ENCODE data around the gene GSN.

GSN gene

DNA sequence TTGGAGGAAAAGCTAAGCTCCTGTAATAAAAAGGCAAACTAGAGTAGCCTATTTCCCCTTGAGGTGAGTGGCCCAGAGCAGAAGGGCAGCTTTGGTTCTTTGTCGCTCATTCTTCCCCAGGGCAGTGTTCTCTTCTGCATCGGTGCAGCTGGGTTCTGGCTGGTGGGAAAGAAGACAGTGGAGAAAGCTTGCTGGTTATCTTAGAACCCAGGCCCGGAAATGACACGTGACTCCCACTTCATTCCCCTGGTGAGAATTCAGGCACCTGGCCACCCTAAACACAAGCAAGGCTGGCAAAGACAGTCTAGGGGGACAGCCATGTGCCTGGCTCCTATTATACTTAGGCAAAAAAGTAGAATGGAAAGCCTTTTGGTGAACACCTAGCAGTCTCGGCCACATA is 32.5 kb upstream of the GSN start:
- TF ChIP-seq, protein P1, sequence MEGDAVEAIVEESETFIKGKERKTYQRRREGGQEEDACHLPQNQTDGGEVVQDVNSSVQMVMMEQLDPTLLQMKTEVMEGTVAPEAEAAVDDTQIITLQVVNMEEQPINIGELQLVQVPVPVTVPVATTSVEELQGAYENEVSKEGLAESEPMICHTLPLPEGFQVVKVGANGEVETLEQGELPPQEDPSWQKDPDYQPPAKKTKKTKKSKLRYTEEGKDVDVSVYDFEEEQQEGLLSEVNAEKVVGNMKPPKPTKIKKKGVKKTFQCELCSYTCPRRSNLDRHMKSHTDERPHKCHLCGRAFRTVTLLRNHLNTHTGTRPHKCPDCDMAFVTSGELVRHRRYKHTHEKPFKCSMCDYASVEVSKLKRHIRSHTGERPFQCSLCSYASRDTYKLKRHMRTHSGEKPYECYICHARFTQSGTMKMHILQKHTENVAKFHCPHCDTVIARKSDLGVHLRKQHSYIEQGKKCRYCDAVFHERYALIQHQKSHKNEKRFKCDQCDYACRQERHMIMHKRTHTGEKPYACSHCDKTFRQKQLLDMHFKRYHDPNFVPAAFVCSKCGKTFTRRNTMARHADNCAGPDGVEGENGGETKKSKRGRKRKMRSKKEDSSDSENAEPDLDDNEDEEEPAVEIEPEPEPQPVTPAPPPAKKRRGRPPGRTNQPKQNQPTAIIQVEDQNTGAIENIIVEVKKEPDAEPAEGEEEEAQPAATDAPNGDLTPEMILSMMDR (IDR thresholded peaks at IDR 0.05; ENCODE audit: extremely low read depth, missing control alignments): no peak
- no peak for DNase-seq (ENCODE audit: low spot score)

DNA sequence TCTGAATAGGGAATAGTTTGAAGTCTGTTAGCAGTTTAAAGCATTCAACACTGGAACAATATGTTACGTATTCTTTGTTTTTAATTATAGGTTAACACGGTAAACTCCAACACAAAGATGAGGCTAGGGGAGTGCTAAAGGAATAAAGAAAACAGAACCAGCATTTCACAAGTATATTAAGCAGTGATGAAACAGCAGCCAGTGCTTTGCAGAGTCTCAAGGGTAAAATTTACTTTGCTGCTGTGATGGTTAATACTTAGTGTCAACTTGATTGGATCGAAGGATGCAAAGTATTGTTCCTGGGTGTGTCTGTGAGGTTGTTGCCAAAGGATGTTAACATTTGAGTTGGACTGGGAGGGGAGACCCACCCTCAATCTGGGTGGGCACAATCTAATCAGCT is 30.0 kb upstream of the GSN start:
- no peak for DNase-seq (ENCODE audit: low spot score)
- TF ChIP-seq, protein P1 (IDR thresholded peaks at IDR 0.05; ENCODE audit: extremely low read depth, missing control alignments): no peak

DNA sequence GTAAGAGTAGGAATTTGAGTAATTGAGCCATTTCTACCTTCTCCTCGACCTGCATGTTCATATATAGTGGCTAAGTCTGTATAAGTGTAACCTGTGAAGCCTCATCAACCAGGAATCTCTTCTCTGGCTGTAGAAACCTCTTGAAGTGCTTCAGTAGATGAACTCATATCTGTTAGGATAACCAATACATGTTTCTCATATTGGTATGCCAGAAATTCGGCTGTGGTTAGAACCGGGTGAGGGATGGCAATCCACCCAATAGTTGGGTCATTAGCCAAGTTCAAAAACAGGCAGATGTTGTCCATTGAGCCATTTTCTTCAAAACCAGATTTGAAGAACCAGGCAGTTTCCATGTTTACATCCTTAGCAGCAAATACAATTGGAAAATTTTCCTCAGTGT is 28.9 kb upstream of the GSN start:
- no peak for DNase-seq (ENCODE audit: low spot score)

DNA sequence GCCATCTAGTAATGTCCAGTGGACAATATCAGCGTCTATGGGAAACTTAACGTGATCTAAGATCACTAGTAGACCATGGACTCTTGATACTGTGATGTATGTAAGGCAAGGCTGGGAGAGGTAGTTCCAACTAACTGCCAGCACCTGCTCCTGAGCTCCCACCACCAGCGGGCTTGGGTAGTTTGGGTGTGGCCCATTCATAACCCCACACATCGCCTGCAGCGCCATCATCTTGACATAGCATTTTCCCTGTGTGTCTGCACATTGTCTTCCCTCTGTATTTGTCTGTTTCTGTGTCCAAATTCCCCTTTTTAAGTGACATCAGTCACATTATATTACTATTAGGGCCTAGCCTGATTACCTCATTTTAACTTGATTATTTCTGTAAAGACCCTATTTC is 28.1 kb upstream of the GSN start:
- no peak for DNase-seq (ENCODE audit: low spot score)
- TF ChIP-seq, protein P1 (IDR thresholded peaks at IDR 0.05; ENCODE audit: extremely low read depth, missing control alignments): no peak

More for the DNA sequence above, 28.9 kb upstream of the GSN start:
- TF ChIP-seq, protein P1 (IDR thresholded peaks at IDR 0.05; ENCODE audit: extremely low read depth, missing control alignments): no peak

DNA sequence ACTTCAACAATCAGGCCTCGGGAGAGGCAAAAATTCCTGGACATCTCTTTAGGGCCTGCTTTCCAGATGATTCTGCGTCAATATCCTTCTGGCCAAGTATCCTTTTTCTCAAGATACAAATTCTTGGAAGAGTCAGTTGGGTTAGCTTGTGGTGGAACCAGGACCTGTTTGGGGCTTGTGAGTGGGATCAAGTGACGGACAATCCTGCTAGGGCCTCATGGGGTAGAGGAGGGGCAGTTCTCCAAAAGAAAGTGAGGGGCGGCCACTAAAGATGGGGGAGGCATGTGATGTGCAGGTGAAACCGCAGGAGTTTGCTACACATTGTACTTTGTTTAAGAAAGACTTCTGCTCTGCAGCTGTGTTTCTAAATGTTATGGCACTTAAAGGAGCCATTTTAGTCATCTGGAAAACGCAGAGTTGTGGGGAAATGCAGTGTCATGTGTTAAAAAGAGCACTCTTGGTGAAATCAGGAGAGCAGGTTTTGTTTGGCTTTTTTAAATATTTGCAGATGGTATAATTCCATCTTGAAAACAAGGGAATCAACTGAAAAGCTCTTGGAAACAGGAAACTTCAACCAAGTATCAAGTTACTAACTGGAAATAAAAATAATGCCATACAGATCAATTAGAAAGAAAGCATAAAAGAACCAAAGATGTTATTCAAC is 27.4 kb upstream of the GSN start:
- TF ChIP-seq, protein P1 (IDR thresholded peaks at IDR 0.05; ENCODE audit: extremely low read depth, missing control alignments): no peak
- no peak for DNase-seq (ENCODE audit: low spot score)

DNA sequence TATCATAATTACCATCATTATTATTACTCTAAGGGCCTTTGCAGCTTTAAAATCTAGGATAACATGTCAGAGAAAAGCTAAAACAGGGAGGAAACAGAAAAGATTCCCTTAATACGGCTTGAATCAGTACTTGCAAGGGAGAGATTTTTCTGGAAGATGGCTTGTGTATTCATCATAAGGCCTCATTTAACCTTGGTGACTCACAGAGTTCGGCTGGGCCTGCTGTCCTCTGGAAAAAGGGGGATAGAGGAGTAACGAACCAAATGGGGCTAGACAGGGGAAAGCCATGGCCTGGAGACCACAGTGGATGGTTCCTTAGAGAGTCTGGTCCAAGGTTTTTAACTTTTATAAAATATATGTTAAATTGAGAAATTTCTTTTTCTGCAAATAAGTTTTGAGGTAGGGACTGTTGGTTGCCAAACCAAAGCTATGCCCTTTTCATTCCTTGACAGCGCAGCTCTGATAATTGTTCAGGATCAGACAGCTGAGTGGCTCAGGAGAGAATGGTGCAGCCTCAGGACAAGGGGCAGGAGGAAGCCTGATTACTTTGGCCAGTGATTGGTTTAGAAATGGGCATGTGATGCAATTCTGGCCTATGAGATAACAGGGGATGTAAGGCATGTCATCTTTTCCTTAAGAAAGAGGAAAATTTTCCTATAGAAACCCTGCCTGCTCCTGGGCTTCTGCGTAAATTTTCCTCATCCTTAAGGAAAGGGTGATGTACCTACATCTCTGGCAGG is 25.6 kb upstream of the GSN start:
- no peak for DNase-seq (ENCODE audit: low spot score)

DNA sequence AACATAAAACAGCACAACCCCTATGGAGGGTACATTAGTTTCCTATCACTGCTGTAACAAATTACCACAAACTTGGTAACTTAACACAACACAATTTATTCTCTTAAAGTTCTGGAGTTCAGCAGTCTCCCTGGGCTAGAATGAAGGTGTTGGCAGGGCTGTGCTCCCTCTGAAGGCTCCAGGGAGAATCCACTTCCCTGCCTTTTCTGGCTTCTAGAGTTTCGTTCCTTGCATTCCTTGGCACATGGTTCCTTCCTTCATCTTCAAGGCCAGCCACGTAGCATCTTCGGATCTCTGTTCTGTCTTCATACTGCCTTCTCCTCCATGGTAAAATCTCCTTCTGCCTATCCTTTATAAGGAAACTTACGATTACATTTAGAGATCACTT is 25.0 kb upstream of the GSN start:
- DNase-seq (ENCODE audit: low spot score): no peak
- TF ChIP-seq, protein P1 (IDR thresholded peaks at IDR 0.05; ENCODE audit: extremely low read depth, missing control alignments): no peak

More for the DNA sequence above, 25.6 kb upstream of the GSN start:
- TF ChIP-seq, protein P1 (IDR thresholded peaks at IDR 0.05; ENCODE audit: extremely low read depth, missing control alignments): no peak
